ENCODE results near the gene FAM50A.

The FAM50A gene

DNA sequence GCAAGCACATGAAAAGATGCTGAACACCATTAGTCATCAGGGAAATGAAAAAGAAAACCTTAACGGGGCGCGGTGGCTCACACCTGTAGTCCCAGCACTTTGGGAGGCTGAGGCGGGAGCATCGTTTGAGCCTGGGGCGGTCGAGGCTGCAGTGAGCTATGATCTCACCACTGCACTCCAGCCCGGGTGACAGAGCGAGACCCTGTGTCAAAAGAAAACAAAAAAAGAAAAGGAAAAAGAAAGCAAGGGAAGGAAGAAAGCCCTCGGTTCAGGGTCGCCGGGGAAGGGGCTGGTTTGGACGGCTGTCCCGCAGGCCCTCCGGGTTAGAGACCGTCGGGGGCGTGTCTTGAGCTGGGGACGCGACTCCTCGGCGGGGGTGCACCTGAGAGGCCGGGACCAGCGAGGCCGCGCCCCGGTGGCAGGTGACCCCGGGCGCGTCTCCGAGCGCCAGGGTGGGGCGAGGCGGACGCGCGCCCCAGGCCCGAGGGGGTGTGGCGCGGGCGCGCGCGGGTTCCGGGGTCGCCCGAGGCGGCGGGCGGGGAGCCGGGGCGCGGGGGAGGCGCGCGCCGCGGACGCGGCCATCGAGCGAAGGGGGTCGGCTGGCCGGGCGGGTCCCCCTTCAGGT lies 13.7 kb downstream of the FAM50A start:
- POLR2A ChIA-PET, result interaction anchor here (0.8 to 1.2 kb wide), 2 partner anchors 9 to 46 kb away, joined by 3 read pairs; partner anchors contain the start of gene TAFAZZIN
- Histone ChIP-seq H3K4me1 (ENCODE audit: control extremely low read depth in 1 of 4, control insufficient read depth in 4 of 4, insufficient read depth in 4 of 4, low read length in 3 of 4) (peaks cover 0 to 7% (median 2%) of the 10 kb centered on the region in 4 experiments), H3K27ac (ENCODE audit: insufficient read depth in 1 of 2, low read depth in 1 of 2, low read length in 2 of 2, poor library complexity in 1 of 2, severe bottlenecking in 2 of 2) (no peak overlapping the region), H3K9me3 (ENCODE audit: control extremely low read depth in 1 of 5, control insufficient read depth in 4 of 5, insufficient read depth in 2 of 5, low read depth in 1 of 5, low read length in 4 of 5) (peaks cover 0 to 3% (median 0%) of the 10 kb centered on the region in 5 experiments), H3K4me3 (ENCODE audit: control insufficient read depth in 1 of 7, extremely low read depth in 1 of 7, insufficient read depth in 4 of 7, low read depth in 2 of 7, low read length in 6 of 7) (peak overlapping the region; percentile 38 to 75 (median 58)), H3K36me3 (ENCODE audit: control insufficient read depth in 4 of 4, insufficient read depth in 4 of 4, low read length in 3 of 4) (peaks cover 0 to 14% (median 0%) of the 10 kb centered on the region in 4 experiments), H3K27me3 (replicated peaks in 2 of 5; ENCODE audit: control insufficient read depth in 4 of 5, insufficient read depth in 5 of 5, low read length in 4 of 5) (peaks cover 0 to 7% (median 0%) of the 10 kb centered on the region in 5 experiments)
- CTCF ChIA-PET, result no interaction called here
- WGBS (ENCODE audit: insufficient coverage), result 34% methylated on average over 62 of the region's 65 CpGs
- peak; percentile 16 to 50 (median 27) for DNase-seq

DNA sequence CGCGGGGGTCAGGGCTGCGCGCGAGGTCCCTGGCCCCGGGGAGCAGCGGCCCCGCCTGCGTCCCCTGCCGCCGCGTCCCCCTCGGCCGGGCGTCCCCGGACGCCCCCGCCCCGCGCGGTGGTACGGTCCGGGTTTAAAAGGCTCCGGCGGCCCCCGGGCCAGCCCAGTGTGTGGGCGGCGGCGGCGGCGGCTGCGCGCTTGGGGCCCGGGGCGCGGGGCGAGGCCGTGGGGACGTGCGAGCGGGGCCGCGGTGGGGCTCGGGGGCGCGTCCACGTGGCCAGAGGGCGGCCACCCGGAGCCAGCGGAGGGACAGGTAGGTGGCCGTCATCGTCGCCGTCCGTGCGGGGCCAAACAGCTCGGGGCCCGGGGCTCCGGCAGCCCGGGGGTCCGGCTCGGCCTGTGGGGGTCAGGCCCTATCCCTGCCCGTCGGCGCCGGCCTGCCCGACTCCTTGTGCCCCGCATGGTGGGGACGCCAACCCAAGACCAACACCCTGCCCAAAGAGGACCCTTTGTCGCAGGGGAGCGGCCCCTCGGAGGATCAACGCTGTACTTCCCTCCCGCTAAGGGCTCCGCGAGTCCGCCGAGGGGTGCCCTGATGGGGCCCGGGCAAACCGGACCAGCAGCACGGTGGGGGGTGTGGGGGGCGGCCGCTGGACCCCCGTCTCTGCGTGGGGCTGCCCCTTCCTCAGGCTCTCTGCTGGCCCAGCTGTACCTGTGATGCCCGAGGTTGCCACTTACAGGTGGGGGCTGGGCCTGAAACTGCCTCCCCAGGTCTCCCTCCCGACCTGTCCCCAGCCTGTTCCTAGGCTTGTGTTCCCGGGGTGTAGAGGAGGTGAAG lies 14.4 kb downstream of the FAM50A start, which contains the start of gene PLXNA3:
Gene PLXNA3, plus strand, starts transcription at position 166 of the 838 bp plus-strand sequence. CDS start 1,903 bp downstream, outside the sequence.
- POLR2A ChIA-PET, result interaction anchor here (1.2 to 1.3 kb wide), 2 partner anchors 10 to 69 kb away, joined by 3 read pairs; no protein-coding TSS in a partner anchor

DNA sequence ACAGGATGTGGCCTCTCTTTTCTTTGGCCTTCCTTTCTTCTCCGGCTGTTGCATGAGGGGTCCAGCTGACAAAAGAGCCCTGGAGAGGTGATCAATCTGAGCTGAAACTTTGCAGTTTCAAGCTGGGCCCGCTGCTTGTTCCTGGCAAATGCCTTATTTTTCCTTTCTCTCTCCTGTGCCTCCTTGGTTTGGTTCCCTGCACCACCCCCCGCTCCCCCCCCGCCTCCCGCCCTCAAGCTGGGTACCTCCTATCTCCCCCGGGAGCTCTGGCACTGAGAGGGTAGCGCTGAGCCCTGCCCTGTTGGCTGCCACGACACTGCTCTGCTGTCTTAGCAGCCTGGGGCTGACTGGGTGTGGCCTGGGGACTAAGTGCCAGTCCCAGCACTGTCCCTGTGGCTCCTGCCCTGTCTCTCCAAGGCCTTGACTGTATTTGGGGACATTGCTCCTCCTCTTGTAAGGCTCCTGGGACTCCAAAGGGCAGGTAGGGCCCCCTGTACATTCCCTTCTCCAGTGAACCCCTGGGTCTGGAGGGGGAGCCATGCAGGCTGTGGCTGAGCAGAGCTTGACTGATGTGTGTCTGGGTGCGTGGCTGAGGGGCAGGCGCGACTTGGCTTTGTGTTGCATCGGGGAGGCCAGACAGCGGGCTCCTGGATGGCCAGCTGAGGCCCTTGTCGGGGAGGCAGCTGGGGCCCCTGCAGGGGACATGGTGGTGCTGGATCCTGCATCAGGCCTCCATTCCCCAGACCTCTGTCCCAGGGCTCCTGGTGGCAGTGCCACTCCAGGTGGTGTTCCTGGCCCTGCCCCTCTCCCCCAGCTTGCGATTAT lies 15.2 kb downstream of the FAM50A start:
- Histone ChIP-seq H3K27ac (ENCODE audit: insufficient read depth in 1 of 2, low read depth in 1 of 2, low read length in 2 of 2, poor library complexity in 1 of 2, severe bottlenecking in 2 of 2) (no peak overlapping the region), H3K4me1 (ENCODE audit: control extremely low read depth in 1 of 4, control insufficient read depth in 4 of 4, insufficient read depth in 4 of 4, low read length in 3 of 4) (peaks cover 0 to 7% (median 2%) of the 10 kb centered on the region in 4 experiments), H3K36me3 (ENCODE audit: control insufficient read depth in 4 of 4, insufficient read depth in 4 of 4, low read length in 3 of 4) (peaks cover 0 to 16% (median 0%) of the 10 kb centered on the region in 4 experiments), H3K9me3 (ENCODE audit: control extremely low read depth in 1 of 5, control insufficient read depth in 4 of 5, insufficient read depth in 2 of 5, low read depth in 1 of 5, low read length in 4 of 5) (peaks cover 0 to 3% (median 0%) of the 10 kb centered on the region in 5 experiments), H3K4me3 (ENCODE audit: control insufficient read depth in 1 of 7, extremely low read depth in 1 of 7, insufficient read depth in 4 of 7, low read depth in 2 of 7, low read length in 6 of 7) (peak overlapping the region; percentile 21 to 75 (median 61)), H3K27me3 (replicated peaks in 2 of 5; ENCODE audit: control insufficient read depth in 4 of 5, insufficient read depth in 5 of 5, low read length in 4 of 5) (peaks cover 0 to 5% (median 0%) of the 10 kb centered on the region in 5 experiments)
- no peak for DNase-seq
- POLR2A ChIA-PET, result interaction anchor here (1.2 to 1.3 kb wide), 2 partner anchors 11 to 68 kb away, joined by 3 read pairs; no protein-coding TSS in a partner anchor
- CTCF ChIA-PET, result no interaction called here
- 68% methylated on average over 11 of the region's 15 CpGs for WGBS (ENCODE audit: insufficient coverage)

More for the DNA sequence above, 14.4 kb downstream of the FAM50A start, which contains the start of gene PLXNA3:
- H3K9me3 ChIP-seq (ENCODE audit: control extremely low read depth in 1 of 5, control insufficient read depth in 4 of 5, insufficient read depth in 2 of 5, low read depth in 1 of 5, low read length in 4 of 5), result peaks cover 0 to 3% (median 0%) of the 10 kb centered on the region in 5 experiments
- peaks cover 0 to 5% (median 0%) of the 10 kb centered on the region in 5 experiments for H3K27me3 ChIP-seq (replicated peaks in 2 of 5; ENCODE audit: control insufficient read depth in 4 of 5, insufficient read depth in 5 of 5, low read length in 4 of 5)
- peaks cover 0 to 7% (median 2%) of the 10 kb centered on the region in 4 experiments for H3K4me1 ChIP-seq (ENCODE audit: control extremely low read depth in 1 of 4, control insufficient read depth in 4 of 4, insufficient read depth in 4 of 4, low read length in 3 of 4)
- peak; percentile 27 to 67 (median 62) for DNase-seq
- H3K36me3 ChIP-seq (ENCODE audit: control insufficient read depth in 4 of 4, insufficient read depth in 4 of 4, low read length in 3 of 4), result peaks cover 0 to 16% (median 0%) of the 10 kb centered on the region in 4 experiments
- CTCF ChIA-PET, result no interaction called here
- 41% methylated on average over 59 of the region's 88 CpGs for WGBS (ENCODE audit: insufficient coverage)
- peak within 1 kb of the TSS in 1 of 2 experiments; percentile 1 for H3K27ac ChIP-seq (ENCODE audit: insufficient read depth in 1 of 2, low read depth in 1 of 2, low read length in 2 of 2, poor library complexity in 1 of 2, severe bottlenecking in 2 of 2)
- H3K4me3 ChIP-seq (ENCODE audit: control insufficient read depth in 1 of 7, extremely low read depth in 1 of 7, insufficient read depth in 4 of 7, low read depth in 2 of 7, low read length in 6 of 7), result peak within 1 kb of the TSS; percentile 38 to 75 (median 61)

DNA sequence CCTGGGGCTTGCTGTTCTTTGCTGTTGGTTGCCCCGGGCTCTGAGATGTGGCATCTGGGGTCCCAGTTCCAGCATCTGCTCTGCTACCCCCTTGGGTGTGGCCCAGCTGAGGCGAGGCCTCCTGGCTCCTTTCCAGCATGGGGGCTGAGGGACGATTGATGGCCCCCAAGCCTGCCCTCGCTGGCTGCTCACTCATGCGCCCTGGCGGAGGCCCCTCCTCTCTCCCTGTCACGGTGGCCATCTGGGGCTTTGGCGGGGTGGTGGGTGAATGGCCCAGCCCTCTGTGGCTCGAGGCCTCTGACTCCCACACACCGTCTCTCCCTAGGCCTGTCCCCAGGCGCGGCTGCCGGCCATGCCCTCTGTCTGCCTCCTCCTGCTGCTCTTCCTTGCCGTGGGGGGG lies 15.9 kb downstream of the FAM50A start:
- ChIA-PET CTCF (interaction anchor here (1.4 kb wide), 1 partner anchor 67 kb away, joined by 6 read pairs; no protein-coding TSS in a partner anchor), POLR2A (no interaction called here)

DNA sequence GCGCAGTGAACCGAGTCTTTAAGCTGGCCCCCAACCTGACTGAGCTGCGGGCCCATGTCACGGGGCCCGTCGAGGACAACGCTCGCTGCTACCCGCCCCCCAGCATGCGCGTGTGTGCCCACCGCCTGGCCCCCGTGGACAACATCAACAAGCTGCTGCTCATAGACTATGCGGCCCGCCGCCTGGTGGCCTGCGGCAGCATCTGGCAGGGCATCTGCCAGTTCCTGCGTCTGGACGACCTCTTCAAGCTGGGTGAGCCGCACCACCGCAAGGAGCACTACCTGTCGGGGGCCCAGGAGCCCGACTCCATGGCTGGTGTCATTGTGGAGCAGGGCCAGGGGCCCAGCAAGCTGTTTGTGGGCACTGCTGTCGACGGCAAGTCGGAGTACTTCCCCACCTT lies 16.4 kb downstream of the FAM50A start:
- ChIA-PET POLR2A (interaction anchor here (0.9 kb wide), 1 partner anchor 63 kb away, joined by 4 read pairs; no protein-coding TSS in a partner anchor), CTCF (interaction anchor here (0.5 to 1.4 kb wide), 2 partner anchors 54 to 67 kb away, joined by 3 to 6 read pairs; no protein-coding TSS in a partner anchor)
- 91% methylated on average over 23 of the region's 26 CpGs for WGBS (ENCODE audit: insufficient coverage)
- Histone ChIP-seq H3K4me3 (ENCODE audit: control insufficient read depth in 1 of 7, extremely low read depth in 1 of 7, insufficient read depth in 4 of 7, low read depth in 2 of 7, low read length in 6 of 7) (no peak overlapping the region), H3K36me3 (ENCODE audit: control insufficient read depth in 4 of 4, insufficient read depth in 4 of 4, low read length in 3 of 4) (peaks cover 0 to 16% (median 0%) of the 10 kb centered on the region in 4 experiments), H3K9me3 (ENCODE audit: control extremely low read depth in 1 of 5, control insufficient read depth in 4 of 5, insufficient read depth in 2 of 5, low read depth in 1 of 5, low read length in 4 of 5) (peaks cover 0 to 3% (median 0%) of the 10 kb centered on the region in 5 experiments), H3K27me3 (replicated peaks in 2 of 5; ENCODE audit: control insufficient read depth in 4 of 5, insufficient read depth in 5 of 5, low read length in 4 of 5) (peaks cover 0 to 11% (median 0%) of the 10 kb centered on the region in 5 experiments), H3K4me1 (ENCODE audit: control extremely low read depth in 1 of 4, control insufficient read depth in 4 of 4, insufficient read depth in 4 of 4, low read length in 3 of 4) (peaks cover 0 to 7% (median 2%) of the 10 kb centered on the region in 4 experiments), H3K27ac (ENCODE audit: insufficient read depth in 1 of 2, low read depth in 1 of 2, low read length in 2 of 2, poor library complexity in 1 of 2, severe bottlenecking in 2 of 2) (no peak overlapping the region)
- no peak for DNase-seq

More for the DNA sequence above, 15.9 kb downstream of the FAM50A start:
- H3K4me1 ChIP-seq (ENCODE audit: control extremely low read depth in 1 of 4, control insufficient read depth in 4 of 4, insufficient read depth in 4 of 4, low read length in 3 of 4), result peaks cover 0 to 7% (median 2%) of the 10 kb centered on the region in 4 experiments
- H3K36me3 ChIP-seq (ENCODE audit: control insufficient read depth in 4 of 4, insufficient read depth in 4 of 4, low read length in 3 of 4), result peaks cover 0 to 16% (median 0%) of the 10 kb centered on the region in 4 experiments
- DNase-seq, result no peak
- H3K4me3 ChIP-seq (ENCODE audit: control insufficient read depth in 1 of 7, extremely low read depth in 1 of 7, insufficient read depth in 4 of 7, low read depth in 2 of 7, low read length in 6 of 7), result no peak overlapping the region
- WGBS (ENCODE audit: insufficient coverage), result 90% methylated on average over 13 of the region's 14 CpGs
- no peak overlapping the region for H3K27ac ChIP-seq (ENCODE audit: insufficient read depth in 1 of 2, low read depth in 1 of 2, low read length in 2 of 2, poor library complexity in 1 of 2, severe bottlenecking in 2 of 2)
- H3K9me3 ChIP-seq (ENCODE audit: control extremely low read depth in 1 of 5, control insufficient read depth in 4 of 5, insufficient read depth in 2 of 5, low read depth in 1 of 5, low read length in 4 of 5), result peaks cover 0 to 3% (median 0%) of the 10 kb centered on the region in 5 experiments
- peaks cover 0 to 11% (median 0%) of the 10 kb centered on the region in 5 experiments for H3K27me3 ChIP-seq (replicated peaks in 2 of 5; ENCODE audit: control insufficient read depth in 4 of 5, insufficient read depth in 5 of 5, low read length in 4 of 5)

DNA sequence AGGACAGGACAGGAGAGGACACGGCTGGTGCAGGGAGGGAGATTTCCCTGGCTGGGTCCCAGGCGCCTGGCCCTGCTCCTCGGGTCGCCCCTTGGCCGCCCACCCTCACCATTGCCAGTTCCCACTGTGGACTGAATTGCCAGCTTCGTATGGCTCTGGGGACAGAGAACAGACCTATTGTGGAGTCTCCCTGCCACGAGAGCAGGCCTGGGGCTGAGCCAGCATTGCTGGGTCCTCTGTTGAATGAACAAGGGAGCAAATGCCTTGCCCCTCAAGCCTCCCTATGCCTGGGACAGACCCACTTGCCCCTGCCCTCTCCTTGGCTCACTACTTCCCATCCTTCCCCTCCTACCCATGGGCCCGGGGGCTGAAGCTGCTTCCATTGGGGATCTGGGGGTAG lies 18.5 kb downstream of the FAM50A start:
- Histone ChIP-seq H3K4me1 (ENCODE audit: control extremely low read depth in 1 of 4, control insufficient read depth in 4 of 4, insufficient read depth in 4 of 4, low read length in 3 of 4) (peaks cover 0 to 5% (median 2%) of the 10 kb centered on the region in 4 experiments), H3K27ac (ENCODE audit: insufficient read depth in 1 of 2, low read depth in 1 of 2, low read length in 2 of 2, poor library complexity in 1 of 2, severe bottlenecking in 2 of 2) (no peak overlapping the region), H3K9me3 (ENCODE audit: control extremely low read depth in 1 of 5, control insufficient read depth in 4 of 5, insufficient read depth in 2 of 5, low read depth in 1 of 5, low read length in 4 of 5) (peaks cover 0 to 3% (median 0%) of the 10 kb centered on the region in 5 experiments), H3K4me3 (ENCODE audit: control insufficient read depth in 1 of 7, extremely low read depth in 1 of 7, insufficient read depth in 4 of 7, low read depth in 2 of 7, low read length in 6 of 7) (no peak overlapping the region), H3K27me3 (replicated peaks in 2 of 5; ENCODE audit: control insufficient read depth in 4 of 5, insufficient read depth in 5 of 5, low read length in 4 of 5) (peaks cover 0 to 11% (median 0%) of the 10 kb centered on the region in 5 experiments), H3K36me3 (ENCODE audit: control insufficient read depth in 4 of 4, insufficient read depth in 4 of 4, low read length in 3 of 4) (peaks cover 0 to 16% (median 5%) of the 10 kb centered on the region in 4 experiments)
- POLR2A ChIA-PET, result no interaction called here
- 100% methylated on average over 7 of the region's 8 CpGs for WGBS (ENCODE audit: insufficient coverage)
- DNase-seq, result no peak
- CTCF ChIA-PET, result interaction anchor here (1.1 to 1.8 kb wide), 2 partner anchors 11 to 80 kb away, joined by 3 to 5 read pairs; no protein-coding TSS in a partner anchor
